K562 (cell line): ENCODE data around the gene GINS2. TPM values are rescaled to one million over a fixed set of nuclear protein-coding genes. Genes with fewer than 3 reads are reported as not detected.

Experiments used
- ARHGAP35 ChIP-seq: fragments of 450-650 bp; IDR thresholded peaks from 2 replicates; pipeline ENCODE4 v1.6.1; 2018; ENCODE audit not compliant: partially characterized antibody
- ARID1B ChIP-seq: fragments of 450-650 bp; IDR thresholded peaks from 2 replicates; pipeline ENCODE4 v1.6.1; 2016; ENCODE audit warnings: antibody characterized with exemption, mild to moderate bottlenecking, inconsistent platforms
- ETS2 ChIP-seq: IDR thresholded peaks from 2 replicates; pipeline ENCODE4 v1.6.1; 2016; ENCODE audit warnings: borderline replicate concordance, missing genetic modification characterization, mild to moderate bottlenecking, moderate library complexity, missing compliant biosample characterization; ENCODE audit not compliant: poor library complexity, severe bottlenecking
- HNRNPL ChIP-seq: fragments of 200-400 bp; formaldehyde crosslinking; IDR thresholded peaks from 2 replicates; pipeline ENCODE4 v1.6.1; 2017; ENCODE audit warnings: low read depth, mild to moderate bottlenecking, low read length
- HNRNPLL ChIP-seq: fragments of 200-400 bp; formaldehyde crosslinking; IDR thresholded peaks from 2 replicates; pipeline ENCODE4 v1.6.1; 2017; ENCODE audit warnings: low read length, low read depth, mild to moderate bottlenecking; ENCODE audit not compliant: poor library complexity, severe bottlenecking
- ILK ChIP-seq: fragments of 450-650 bp; IDR thresholded peaks from 2 replicates; pipeline ENCODE4 v1.6.1; 2016; ENCODE audit warnings: missing genetic modification characterization, low read depth, mild to moderate bottlenecking, missing compliant biosample characterization, moderate library complexity, borderline replicate concordance
- MCM5 ChIP-seq: fragments of 450-650 bp; IDR thresholded peaks from 2 replicates; pipeline ENCODE4 v1.6.1; 2016; ENCODE audit warnings: low read depth
- NFIC ChIP-seq: fragments of 450-650 bp; IDR thresholded peaks from 2 replicates; pipeline ENCODE4 v1.6.1; 2017; ENCODE audit warnings: mild to moderate bottlenecking, inconsistent platforms
- POLR3A ChIP-seq: IDR thresholded peaks from 2 replicates; pipeline ENCODE4 v1.6.1; 2011; ENCODE audit warnings: borderline replicate concordance, mild to moderate bottlenecking, moderate library complexity; ENCODE audit not compliant: insufficient read length, insufficient read depth; ENCODE audit errors: extremely low read depth
- PPARD ChIP-seq: fragments of 250-450 bp; sonication (Bioruptor Pico); IDR thresholded peaks from 2 replicates; pipeline ENCODE4 v1.8.0; 2022; ENCODE audit warnings: inconsistent platforms, mild to moderate bottlenecking, moderate library complexity
- RAD21 ChIP-seq, 2 experiments: fragments of 250-450 bp in 1 of 2; fragments of 450-650 bp in 1 of 2; sonication (Bioruptor Pico) in 1 of 2; formaldehyde crosslinking in 1 of 2; IDR thresholded peaks in 1 of 2; conservative IDR thresholded peaks in 1 of 2; 2 replicates each; pipeline versions ENCODE4 v1.4.0 to v1.8.0; 2020 to 2022; ENCODE audit warnings: mild to moderate bottlenecking in 2 of 2, moderate library complexity in 1 of 2
- SOX6 ChIP-seq: fragments of 450-650 bp; IDR thresholded peaks from 2 replicates; pipeline ENCODE4 v1.6.1; 2014; ENCODE audit warnings: mild to moderate bottlenecking
- ZEB2 ChIP-seq: fragments of 450-650 bp; IDR thresholded peaks from 2 replicates; pipeline ENCODE4 v1.6.1; 2016
- ZFPM2 ChIP-seq: fragments of 250-450 bp; sonication (Bioruptor Pico); IDR thresholded peaks from 2 replicates; pipeline ENCODE4 v1.5.1; 2022; ENCODE audit warnings: mild to moderate bottlenecking
- ZNF354B ChIP-seq: fragments of 250-450 bp; sonication (Bioruptor Pico); IDR thresholded peaks from 2 replicates; pipeline ENCODE4 v1.4.0; 2020
- ZNF695 ChIP-seq: fragments of 450-650 bp; formaldehyde crosslinking; IDR thresholded peaks from 2 replicates; pipeline ENCODE4 v1.4.0; 2020; ENCODE audit warnings: mild to moderate bottlenecking, moderate library complexity
- polyA plus RNA-seq, 8 experiments: library from polyadenylated mRNA; depleted of rRNA in 4 of 8; stranded (reverse) in 5 of 8; unstranded in 3 of 8; fragments of >200 nt; fragmentation: Nextera tagmentation in 2 of 8; fragmentation: Illumina TruSeq in 1 of 8; extraction: Ambion mirVana in 2 of 8; extraction: Trizol in 1 of 8; gene quantifications; 2 replicates each; pipeline versions ENCODE4 v1.2.1 to v1.2.3, GENCODE V29; 2011 to 2014; ENCODE audit warnings: inconsistent platforms in 1 of 8, missing spikeins in 1 of 8
- total RNA-seq, 7 experiments: library from RNA; depleted of rRNA in 6 of 7; stranded (reverse); fragments of >200 nt in 6 of 7; fragmentation: Illumina TruSeq in 2 of 7; extraction: Trizol in 2 of 7; gene quantifications; 2 replicates each; pipeline versions ENCODE4 v1.2.1 to v1.2.3, GENCODE V29; 2011 to 2021; ENCODE audit warnings: low replicate concordance in 1 of 7
- TF ChIP-seq, protein P1 (sequence below): sonication (generic); formaldehyde crosslinking; IDR thresholded peaks from 2 replicates; pipeline ENCODE4 v1.8.1; 2023; ENCODE audit warnings: mild to moderate bottlenecking, missing genetic modification reagents
- TF ChIP-seq, protein P2 (sequence below): fragments of 250-450 bp; sonication (Bioruptor Pico); IDR thresholded peaks from 2 replicates; pipeline ENCODE4 v1.9.0; 2021; ENCODE audit warnings: mild to moderate bottlenecking
- TF ChIP-seq, protein P3 (sequence below): sonication (generic); formaldehyde crosslinking; IDR thresholded peaks from 2 replicates; pipeline ENCODE4 v1.8.0; 2022; ENCODE audit warnings: mild to moderate bottlenecking, missing genetic modification reagents
- TF ChIP-seq, protein P4 (sequence below): fragments of 450-650 bp; formaldehyde crosslinking; IDR thresholded peaks from 2 replicates; pipeline ENCODE4 v1.4.0; 2020; ENCODE audit warnings: mild to moderate bottlenecking, moderate library complexity

Gene GINS2
- total and polyA plus RNA-seq, 9 of the 15 experiments (the other 6 are each of a cell fraction or from before 2014, with no cell fraction given) = 40.4 to 76.2 (median 44.6) TPM

DNA sequence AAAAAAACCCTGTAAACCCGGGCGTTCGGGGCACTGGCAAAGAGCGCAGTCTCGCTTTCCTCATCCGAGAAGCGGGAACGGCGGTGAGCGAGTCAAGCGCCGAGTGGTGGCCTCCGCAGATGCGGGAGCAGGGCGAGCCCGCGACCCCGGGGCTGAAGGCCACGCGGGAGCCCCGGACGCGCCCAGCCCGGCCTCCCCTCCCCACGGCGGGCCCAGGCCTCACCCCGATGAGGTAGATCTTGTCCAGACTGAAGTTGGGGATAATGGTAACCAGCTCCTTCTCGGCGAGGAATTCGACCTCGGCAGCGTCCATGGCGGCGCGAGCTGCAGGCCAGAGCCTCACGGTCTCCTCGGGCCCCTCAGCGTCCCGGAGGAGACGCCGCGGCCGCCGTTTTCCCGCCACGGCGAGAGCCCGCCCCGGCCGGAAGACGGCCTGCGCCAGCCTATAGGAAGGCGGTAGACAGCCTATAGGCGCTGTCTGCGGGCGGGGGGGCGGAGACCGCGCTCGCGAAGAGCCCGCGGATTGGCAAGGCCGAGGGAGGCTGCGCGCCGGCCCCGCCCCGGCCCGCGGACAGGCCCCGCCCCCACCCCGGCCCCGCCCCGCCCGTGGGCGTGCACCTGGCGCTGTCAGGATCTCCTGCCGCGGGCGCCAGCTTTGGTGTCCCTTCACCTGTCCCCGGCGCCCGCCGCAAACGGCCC lies at the start of gene GINS2 (continued):
- TF ChIP-seq, protein P1, sequence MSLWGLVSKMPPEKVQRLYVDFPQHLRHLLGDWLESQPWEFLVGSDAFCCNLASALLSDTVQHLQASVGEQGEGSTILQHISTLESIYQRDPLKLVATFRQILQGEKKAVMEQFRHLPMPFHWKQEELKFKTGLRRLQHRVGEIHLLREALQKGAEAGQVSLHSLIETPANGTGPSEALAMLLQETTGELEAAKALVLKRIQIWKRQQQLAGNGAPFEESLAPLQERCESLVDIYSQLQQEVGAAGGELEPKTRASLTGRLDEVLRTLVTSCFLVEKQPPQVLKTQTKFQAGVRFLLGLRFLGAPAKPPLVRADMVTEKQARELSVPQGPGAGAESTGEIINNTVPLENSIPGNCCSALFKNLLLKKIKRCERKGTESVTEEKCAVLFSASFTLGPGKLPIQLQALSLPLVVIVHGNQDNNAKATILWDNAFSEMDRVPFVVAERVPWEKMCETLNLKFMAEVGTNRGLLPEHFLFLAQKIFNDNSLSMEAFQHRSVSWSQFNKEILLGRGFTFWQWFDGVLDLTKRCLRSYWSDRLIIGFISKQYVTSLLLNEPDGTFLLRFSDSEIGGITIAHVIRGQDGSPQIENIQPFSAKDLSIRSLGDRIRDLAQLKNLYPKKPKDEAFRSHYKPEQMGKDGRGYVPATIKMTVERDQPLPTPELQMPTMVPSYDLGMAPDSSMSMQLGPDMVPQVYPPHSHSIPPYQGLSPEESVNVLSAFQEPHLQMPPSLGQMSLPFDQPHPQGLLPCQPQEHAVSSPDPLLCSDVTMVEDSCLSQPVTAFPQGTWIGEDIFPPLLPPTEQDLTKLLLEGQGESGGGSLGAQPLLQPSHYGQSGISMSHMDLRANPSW (CRISPR knock-in tag) = no peak
- no peak for TF ChIP-seq HNRNPL
- TF ChIP-seq ARHGAP35 = no peak
- TF ChIP-seq ZNF695 (CRISPR knock-in tag) = no peak
- TF ChIP-seq, protein P2, sequence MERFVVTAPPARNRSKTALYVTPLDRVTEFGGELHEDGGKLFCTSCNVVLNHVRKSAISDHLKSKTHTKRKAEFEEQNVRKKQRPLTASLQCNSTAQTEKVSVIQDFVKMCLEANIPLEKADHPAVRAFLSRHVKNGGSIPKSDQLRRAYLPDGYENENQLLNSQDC (CRISPR knock-in tag) = no peak
- no peak for TF ChIP-seq ARID1B
- TF ChIP-seq, protein P3, sequence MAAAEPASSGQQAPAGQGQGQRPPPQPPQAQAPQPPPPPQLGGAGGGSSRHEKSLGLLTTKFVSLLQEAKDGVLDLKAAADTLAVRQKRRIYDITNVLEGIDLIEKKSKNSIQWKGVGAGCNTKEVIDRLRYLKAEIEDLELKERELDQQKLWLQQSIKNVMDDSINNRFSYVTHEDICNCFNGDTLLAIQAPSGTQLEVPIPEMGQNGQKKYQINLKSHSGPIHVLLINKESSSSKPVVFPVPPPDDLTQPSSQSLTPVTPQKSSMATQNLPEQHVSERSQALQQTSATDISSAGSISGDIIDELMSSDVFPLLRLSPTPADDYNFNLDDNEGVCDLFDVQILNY (CRISPR knock-in tag) = no peak
- no peak for TF ChIP-seq POLR3A
- TF ChIP-seq ZNF354B (CRISPR knock-in tag) = no peak
- no peak for TF ChIP-seq NFIC
- no peak for TF ChIP-seq ZEB2
- TF ChIP-seq ZFPM2 = no peak
- peak; percentile 49 for TF ChIP-seq HNRNPLL
- no peak for TF ChIP-seq MCM5
- TF ChIP-seq SOX6 = no peak
- no peak for TF ChIP-seq ETS2
- TF ChIP-seq RAD21 (CRISPR knock-in tag; conservative IDR thresholded peaks at IDR 0.05 in 1 of 2, IDR thresholded peaks at IDR 0.05 in 1 of 2) = no peak
- TF ChIP-seq, protein P4, sequence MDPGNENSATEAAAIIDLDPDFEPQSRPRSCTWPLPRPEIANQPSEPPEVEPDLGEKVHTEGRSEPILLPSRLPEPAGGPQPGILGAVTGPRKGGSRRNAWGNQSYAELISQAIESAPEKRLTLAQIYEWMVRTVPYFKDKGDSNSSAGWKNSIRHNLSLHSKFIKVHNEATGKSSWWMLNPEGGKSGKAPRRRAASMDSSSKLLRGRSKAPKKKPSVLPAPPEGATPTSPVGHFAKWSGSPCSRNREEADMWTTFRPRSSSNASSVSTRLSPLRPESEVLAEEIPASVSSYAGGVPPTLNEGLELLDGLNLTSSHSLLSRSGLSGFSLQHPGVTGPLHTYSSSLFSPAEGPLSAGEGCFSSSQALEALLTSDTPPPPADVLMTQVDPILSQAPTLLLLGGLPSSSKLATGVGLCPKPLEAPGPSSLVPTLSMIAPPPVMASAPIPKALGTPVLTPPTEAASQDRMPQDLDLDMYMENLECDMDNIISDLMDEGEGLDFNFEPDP (CRISPR knock-in tag) = no peak
- no peak for TF ChIP-seq PPARD (CRISPR knock-in tag)
- no peak for TF ChIP-seq ILK (tag)
